ENCODE measurements around the gene STAT3.

STAT3 gene

GRCh38 chr17:42290577-42290976 is 97.7 kb downstream of the STAT3 start:
- no peak for DNase-seq

- DNase-seq, result no peak
These were observed 98.5 kb downstream of the STAT3 start for GRCh38 chr17:42289611-42290181.

GRCh38 chr17:42288803-42289610 is 99.2 kb downstream of the STAT3 start:
- no peak for DNase-seq

GRCh38 chr17:42287977-42288802 is 100.1 kb downstream of the STAT3 start, which contains the start of gene STAT5A:
STAT5A (plus strand) TSS chr17:42288498; CDS start chr17:42289412, 914 bp downstream.
- no peak for DNase-seq

- no peak for DNase-seq
These were observed 100.8 kb downstream of the STAT3 start for GRCh38 chr17:42287305-42287976.

GRCh38 chr17:42286411-42287221 is 101.6 kb downstream of the STAT3 start:
- no peak for DNase-seq

GRCh38 chr17:42285346-42286050 is 102.7 kb downstream of the STAT3 start:
- DNase-seq, result no peak

GRCh38 chr17:42284566-42284965 is 103.7 kb downstream of the STAT3 start:
- DNase-seq, result no peak

GRCh38 chr17:42284024-42284369 is 104.2 kb downstream of the STAT3 start:
- no peak for DNase-seq

- DNase-seq, result no peak
These were observed 104.8 kb downstream of the STAT3 start for GRCh38 chr17:42283241-42284023.

- no peak for DNase-seq
These were observed 105.7 kb downstream of the STAT3 start for GRCh38 chr17:42282478-42283080.

- peak; percentile 57 for DNase-seq
These were observed 106.6 kb downstream of the STAT3 start for GRCh38 chr17:42281571-42282096.

- DNase-seq, result no peak
These were observed 108.2 kb downstream of the STAT3 start for GRCh38 chr17:42279776-42280630.

GRCh38 chr17:42277342-42277712 is 110.9 kb downstream of the STAT3 start:
- no peak for DNase-seq

GRCh38 chr17:42276609-42277341 is 111.5 kb downstream of the STAT3 start:
- no peak for DNase-seq

- no peak for DNase-seq
These were observed 112.0 kb downstream of the STAT3 start, which contains the start of gene STAT5B for GRCh38 chr17:42276359-42276608. STAT5B (minus strand) TSS chr17:42276391; CDS start chr17:42232127, 44,264 bp downstream.

- DNase-seq, result no peak
These were observed 112.5 kb downstream of the STAT3 start for GRCh38 chr17:42275527-42276358.
